HL-60/S4 treated with phorbol 12-myristate 13-acetate at 8.2 ng/mL for 4 days and 3 days (cell line): ENCODE measurements around the gene BEST2.

ENCODE experiments used
- in situ Hi-C: fragments of 300-500 bp; cut with MboI; formaldehyde crosslinking; loops from 2 replicates; pipeline ENCODE4 v1.15.0; 2022; ENCODE audit warnings: low sequenced_read_pairs

The BEST2 gene

GRCh38 chr19:12785431-12786031 lies 33.9 kb downstream of the BEST2 start:
- in situ Hi-C loops, result no loop called here

GRCh38 chr19:12786141-12786870 lies 34.7 kb downstream of the BEST2 start:
- in situ Hi-C loops, result no loop called here

GRCh38 chr19:12786952-12787351 lies 35.4 kb downstream of the BEST2 start:
- in situ Hi-C loops, result no loop called here

GRCh38 chr19:12787458-12787857 lies 35.9 kb downstream of the BEST2 start:
- in situ Hi-C loops, result no loop called here

DNA sequence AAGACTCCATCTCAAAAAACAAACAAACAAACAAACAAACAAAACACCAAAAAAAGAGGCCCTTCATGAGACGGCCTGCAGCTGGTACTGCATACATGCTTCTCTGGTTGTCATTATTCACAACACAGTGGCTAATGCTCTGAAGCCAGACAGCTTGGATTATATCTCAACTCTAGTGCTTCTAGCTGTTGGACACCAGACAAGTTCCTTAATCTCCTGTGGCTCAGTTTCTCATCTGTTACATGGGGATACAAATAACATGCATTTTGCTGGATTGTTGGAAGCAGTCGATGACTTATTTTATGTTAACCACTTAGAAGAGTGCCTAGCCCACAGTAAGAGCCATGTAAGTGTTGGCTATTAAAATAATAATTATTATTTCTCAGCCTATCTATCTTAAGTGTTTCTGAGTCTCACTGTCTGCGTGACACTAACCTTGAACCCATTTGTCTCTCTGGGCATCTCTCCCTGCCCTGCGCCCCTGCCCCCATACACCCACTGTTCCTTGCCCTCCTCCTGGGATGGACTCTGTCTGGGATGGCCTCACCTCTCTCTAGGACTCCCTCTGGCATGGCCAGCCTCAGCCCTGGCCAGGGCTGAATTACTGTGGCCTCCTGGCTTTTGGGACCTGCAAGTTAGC lies 36.6 kb downstream of the BEST2 start:
- in situ Hi-C loops, result no loop called here

- in situ Hi-C loops, result no loop called here
Observed at GRCh38 chr19:12788682-12789097, 37.1 kb downstream of the BEST2 start.

- in situ Hi-C loops, result no loop called here
Observed at GRCh38 chr19:12789098-12789903, 37.7 kb downstream of the BEST2 start.

- in situ Hi-C loops, result no loop called here
Observed at GRCh38 chr19:12789904-12790619, 38.5 kb downstream of the BEST2 start.

GRCh38 chr19:12790628-12791344 lies 39.2 kb downstream of the BEST2 start:
- in situ Hi-C loops, result no loop called here

GRCh38 chr19:12791345-12792050 lies 39.9 kb downstream of the BEST2 start, which contains the start of gene JUNB:
JUNB (plus strand) TSS chr19:12791486; CDS start chr19:12791772, 286 bp downstream.
- in situ Hi-C loops, result no loop called here

GRCh38 chr19:12792051-12792852 lies 40.7 kb downstream of the BEST2 start:
- in situ Hi-C loops, result no loop called here

DNA sequence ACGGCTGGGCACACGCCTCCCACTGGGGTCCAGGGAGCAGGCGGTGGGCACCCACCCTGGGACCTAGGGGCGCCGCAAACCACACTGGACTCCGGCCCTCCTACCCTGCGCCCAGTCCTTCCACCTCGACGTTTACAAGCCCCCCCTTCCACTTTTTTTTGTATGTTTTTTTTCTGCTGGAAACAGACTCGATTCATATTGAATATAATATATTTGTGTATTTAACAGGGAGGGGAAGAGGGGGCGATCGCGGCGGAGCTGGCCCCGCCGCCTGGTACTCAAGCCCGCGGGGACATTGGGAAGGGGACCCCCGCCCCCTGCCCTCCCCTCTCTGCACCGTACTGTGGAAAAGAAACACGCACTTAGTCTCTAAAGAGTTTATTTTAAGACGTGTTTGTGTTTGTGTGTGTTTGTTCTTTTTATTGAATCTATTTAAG lies 41.3 kb downstream of the BEST2 start:
- in situ Hi-C loops, result no loop called here

- in situ Hi-C loops, result no loop called here
Observed at GRCh38 chr19:12793290-12794195, 42.0 kb downstream of the BEST2 start.

- in situ Hi-C loops, result no loop called here
Observed at GRCh38 chr19:12794196-12794941, 42.8 kb downstream of the BEST2 start.

GRCh38 chr19:12794971-12795381 lies 43.4 kb downstream of the BEST2 start:
- in situ Hi-C loops, result loop anchor here (5.0 kb wide), 1 partner anchor 33 kb away; no protein-coding TSS in a partner anchor
